C4-2B (cell line): Measurements from ENCODE around the gene PLN.

ENCODE experiments used
- H3K27ac ChIP-seq: fragments of 450-650 bp; 2 replicates; pipeline ENCODE4 v1.5.1; 2017
- ZFX ChIP-seq: fragments of 450-650 bp; IDR thresholded peaks from 2 replicates; pipeline ENCODE4 v1.6.1; 2017
- TF ChIP-seq, protein P1 (sequence below): fragments of 450-650 bp; conservative IDR thresholded peaks from 2 replicates; pipeline ENCODE4 v1.5.1; 2017; ENCODE audit warnings: mild to moderate bottlenecking

The PLN gene

DNA sequence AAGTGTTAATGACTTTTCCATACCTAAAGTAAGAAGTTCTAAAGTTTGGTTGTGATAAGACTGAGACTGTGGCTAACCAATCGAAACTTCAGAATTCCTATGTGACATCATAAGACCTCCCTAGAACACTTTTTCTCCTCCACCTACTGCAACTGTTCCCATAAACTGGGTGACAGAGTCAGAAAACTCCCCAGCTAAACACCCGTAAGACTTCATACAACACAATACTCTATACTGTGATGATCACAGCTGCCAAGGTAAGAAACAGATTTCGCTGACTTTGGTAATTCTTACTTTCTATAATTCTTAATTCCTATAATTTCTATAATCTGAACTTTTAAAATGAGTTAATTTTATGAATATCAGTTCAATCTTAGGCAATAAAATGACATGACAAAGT lies at the start of gene PLN:
TSS of gene PLN (plus strand) at position 161 of the 400 bp plus-strand sequence. CDS start 10,626 bp downstream, outside the sequence.
- H3K27ac ChIP-seq, result no peak within 1 kb of the TSS
- TF ChIP-seq, protein P1, sequence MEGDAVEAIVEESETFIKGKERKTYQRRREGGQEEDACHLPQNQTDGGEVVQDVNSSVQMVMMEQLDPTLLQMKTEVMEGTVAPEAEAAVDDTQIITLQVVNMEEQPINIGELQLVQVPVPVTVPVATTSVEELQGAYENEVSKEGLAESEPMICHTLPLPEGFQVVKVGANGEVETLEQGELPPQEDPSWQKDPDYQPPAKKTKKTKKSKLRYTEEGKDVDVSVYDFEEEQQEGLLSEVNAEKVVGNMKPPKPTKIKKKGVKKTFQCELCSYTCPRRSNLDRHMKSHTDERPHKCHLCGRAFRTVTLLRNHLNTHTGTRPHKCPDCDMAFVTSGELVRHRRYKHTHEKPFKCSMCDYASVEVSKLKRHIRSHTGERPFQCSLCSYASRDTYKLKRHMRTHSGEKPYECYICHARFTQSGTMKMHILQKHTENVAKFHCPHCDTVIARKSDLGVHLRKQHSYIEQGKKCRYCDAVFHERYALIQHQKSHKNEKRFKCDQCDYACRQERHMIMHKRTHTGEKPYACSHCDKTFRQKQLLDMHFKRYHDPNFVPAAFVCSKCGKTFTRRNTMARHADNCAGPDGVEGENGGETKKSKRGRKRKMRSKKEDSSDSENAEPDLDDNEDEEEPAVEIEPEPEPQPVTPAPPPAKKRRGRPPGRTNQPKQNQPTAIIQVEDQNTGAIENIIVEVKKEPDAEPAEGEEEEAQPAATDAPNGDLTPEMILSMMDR, result no peak
- no peak for TF ChIP-seq ZFX

DNA sequence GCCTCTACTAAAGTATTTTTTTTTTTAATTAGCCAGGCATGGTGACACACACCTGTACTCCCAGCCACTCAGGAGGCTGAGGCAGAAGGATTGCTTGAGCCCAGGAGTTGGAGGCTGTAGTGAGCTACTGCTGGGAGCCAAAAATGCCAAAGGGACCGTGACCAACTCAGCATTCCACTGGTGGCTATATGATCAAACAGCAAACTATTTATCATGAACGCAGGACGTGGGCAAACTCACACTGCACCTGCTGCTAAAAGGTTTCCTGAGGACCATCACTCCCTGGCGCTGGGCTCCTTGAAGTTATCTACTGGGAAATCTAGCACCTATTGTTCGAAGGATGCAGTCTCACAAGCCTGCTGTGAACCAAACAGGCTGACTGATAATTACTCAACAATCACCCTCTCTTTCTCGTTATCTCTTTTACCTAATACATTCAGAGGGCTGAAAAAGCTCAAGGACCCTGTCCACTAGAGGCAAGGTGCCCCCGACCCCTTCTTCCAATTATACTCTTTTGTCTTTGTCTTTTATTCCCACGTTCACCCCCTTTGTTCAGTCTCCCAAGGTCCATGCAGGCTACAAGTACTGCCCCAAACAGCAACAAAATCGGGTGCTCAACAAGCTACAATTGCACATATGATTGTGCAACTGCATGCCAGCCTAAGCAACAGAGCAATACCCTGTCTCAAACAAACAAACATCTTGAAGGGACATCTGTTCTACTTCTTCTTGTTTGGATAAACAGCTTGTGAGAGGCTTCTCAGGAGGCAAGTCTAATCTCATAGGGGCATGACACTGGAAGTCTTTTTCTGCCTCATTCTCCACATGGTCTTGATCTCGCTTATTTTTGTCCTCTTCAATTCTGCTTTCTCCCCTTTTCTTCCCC lies 47.7 kb upstream of the PLN start:
- TF ChIP-seq, protein P1, result no peak
- no peak for TF ChIP-seq ZFX
- no peak overlapping the region for H3K27ac ChIP-seq

DNA sequence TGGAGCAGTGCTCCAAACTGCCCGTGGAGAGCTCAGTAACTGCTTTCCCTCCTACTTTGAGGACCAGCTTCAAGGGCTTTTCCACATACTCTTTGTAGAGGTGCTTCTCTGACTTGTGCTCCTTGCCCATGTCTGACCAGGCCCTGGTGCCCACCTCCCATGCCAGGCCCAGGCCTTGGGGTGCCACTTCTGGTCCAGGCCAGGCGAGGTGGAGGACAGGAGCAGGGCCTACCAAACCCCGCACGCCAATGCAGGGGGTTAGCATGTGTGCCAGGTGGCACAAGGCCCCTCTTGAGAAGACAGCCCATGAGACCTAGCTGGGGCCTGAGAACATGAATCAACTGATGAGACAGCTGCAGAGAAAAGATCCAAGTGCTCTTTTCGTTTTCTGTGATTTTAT lies 47.0 kb upstream of the PLN start:
- no peak for TF ChIP-seq ZFX
- TF ChIP-seq, protein P1, result no peak
- H3K27ac ChIP-seq, result no peak overlapping the region

DNA sequence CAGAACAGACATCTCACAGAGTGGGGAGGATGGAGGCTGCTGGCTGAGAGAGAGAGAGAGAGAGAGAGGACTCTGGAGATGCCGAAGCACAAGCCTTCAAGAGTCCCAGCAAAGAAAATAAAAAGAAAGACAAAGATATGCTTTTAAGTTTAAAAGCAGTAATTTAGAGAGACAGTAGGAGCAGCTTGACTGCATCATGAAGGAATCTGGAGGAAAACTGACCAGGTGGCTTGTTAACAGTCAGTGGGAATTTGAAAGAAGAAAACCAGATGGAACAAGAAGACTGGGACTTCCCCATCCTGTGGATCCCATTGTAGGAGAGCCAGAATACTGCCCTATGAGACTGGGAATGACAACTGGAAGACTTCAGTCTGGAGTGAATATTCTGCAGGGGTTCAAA lies 46.3 kb upstream of the PLN start:
- TF ChIP-seq ZFX, result no peak
- TF ChIP-seq, protein P1, result no peak

DNA sequence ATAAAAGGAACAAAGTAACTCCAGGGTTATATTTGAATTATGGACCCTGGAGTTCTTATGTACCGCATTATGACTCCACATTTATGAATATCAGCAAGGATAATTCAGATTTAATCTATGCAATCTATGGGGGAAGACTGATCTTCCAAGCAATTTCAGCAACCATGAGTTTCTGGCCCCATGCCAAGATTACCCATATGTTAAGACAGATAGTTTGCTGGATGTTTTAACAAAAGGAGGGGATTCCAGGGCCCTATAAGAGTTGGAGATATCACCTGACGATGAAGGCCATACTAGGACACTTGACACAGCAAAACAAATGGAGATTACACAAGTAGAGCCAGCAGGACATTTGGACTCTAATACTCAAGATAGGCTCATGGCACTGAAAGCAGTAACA lies 45.9 kb upstream of the PLN start:
- TF ChIP-seq, protein P1, result no peak
- no peak for TF ChIP-seq ZFX
- H3K27ac ChIP-seq, result no peak overlapping the region

More for the DNA sequence above, 46.3 kb upstream of the PLN start:
- no peak overlapping the region for H3K27ac ChIP-seq

DNA sequence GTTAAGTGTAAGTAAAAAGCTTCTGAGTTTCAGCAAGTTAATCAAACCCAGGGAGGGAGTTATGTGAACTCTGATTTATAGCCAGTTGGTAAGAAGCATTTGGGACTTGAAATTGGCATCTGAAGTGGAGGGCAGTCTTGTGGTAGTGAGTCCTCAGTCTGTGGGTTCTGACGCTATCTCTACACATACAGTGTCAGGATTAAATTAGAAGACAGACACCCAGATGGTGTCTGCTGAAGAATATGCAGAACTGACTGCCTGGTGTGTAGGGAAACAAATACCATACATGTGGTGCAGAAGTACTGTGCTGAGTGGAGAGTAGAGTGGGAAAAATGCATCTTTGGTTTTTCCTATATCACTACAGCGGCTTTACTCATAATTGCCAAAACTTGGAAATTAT lies 43.5 kb upstream of the PLN start:
- no peak for TF ChIP-seq ZFX
- TF ChIP-seq, protein P1, result no peak
- H3K27ac ChIP-seq, result no peak overlapping the region

DNA sequence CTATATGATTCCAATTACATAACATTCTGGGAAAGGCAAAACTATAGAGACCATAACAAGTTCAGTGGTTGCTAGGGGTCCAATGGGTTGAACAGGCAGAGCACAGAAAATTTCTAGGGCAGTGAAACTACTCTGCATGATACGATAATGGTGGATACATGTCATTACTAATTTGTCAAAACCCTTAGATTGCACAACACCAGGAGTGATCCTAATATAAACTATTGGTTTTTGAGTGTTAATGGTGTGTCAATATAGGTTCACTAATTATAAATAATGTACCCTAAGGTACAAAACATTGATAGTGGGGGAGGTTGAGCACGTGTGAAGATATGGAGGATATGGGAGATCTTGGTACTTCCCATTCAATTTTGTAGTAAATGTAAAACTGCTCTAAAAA lies 42.4 kb upstream of the PLN start:
- TF ChIP-seq ZFX, result no peak
- TF ChIP-seq, protein P1, result no peak
- H3K27ac ChIP-seq, result no peak overlapping the region
